ENCODE measurements around the gene APOD.

The APOD gene

GRCh38 chr3:195557322-195557721 lies 26.4 kb downstream of the APOD start:
- no peak overlapping the region for H3K27ac ChIP-seq
- no peaks in the 10 kb centered on the region for H3K4me1 ChIP-seq
- H3K4me3 ChIP-seq: no peak overlapping the region
- no peak for DNase-seq
- TF ChIP-seq CTCF (IDR thresholded peaks at IDR 0.05): no peak
- no peaks in the 10 kb centered on the region for H3K36me3 ChIP-seq
- H3K27me3 ChIP-seq: no peaks in the 10 kb centered on the region
- H3K9me3 ChIP-seq: no peaks in the 10 kb centered on the region
- intact Hi-C loops (cut with DNase I; ENCODE audit: low total_unique reads): loop anchor here (10.0 kb wide), 1 partner anchor 867 kb away; no protein-coding TSS in a partner anchor

GRCh38 chr3:195556390-195556789 lies 27.4 kb downstream of the APOD start:
- intact Hi-C loops (cut with DNase I; ENCODE audit: low total_unique reads): loop anchor here (10.0 kb wide), 1 partner anchor 868 kb away; no protein-coding TSS in a partner anchor
- no peaks in the 10 kb centered on the region for H3K9me3 ChIP-seq
- no peak for DNase-seq

GRCh38 chr3:195555110-195555509 lies 28.6 kb downstream of the APOD start:
- Histone ChIP-seq H3K27ac (no peak overlapping the region), H3K27me3 (no peaks in the 10 kb centered on the region), H3K36me3 (no peaks in the 10 kb centered on the region), H3K9me3 (no peaks in the 10 kb centered on the region), H3K4me3 (no peak overlapping the region), H3K4me1 (no peaks in the 10 kb centered on the region)
- intact Hi-C loops (cut with DNase I; ENCODE audit: low total_unique reads): loop anchor here (10.0 kb wide), 1 partner anchor 870 kb away; no protein-coding TSS in a partner anchor
- no peak for DNase-seq
- TF ChIP-seq CTCF (IDR thresholded peaks at IDR 0.05): no peak

More at GRCh38 chr3:195556390-195556789, 27.4 kb downstream of the APOD start:
- H3K36me3 ChIP-seq: no peaks in the 10 kb centered on the region
- H3K4me1 ChIP-seq: no peaks in the 10 kb centered on the region
- TF ChIP-seq CTCF (IDR thresholded peaks at IDR 0.05): no peak
- no peak overlapping the region for H3K4me3 ChIP-seq
- H3K27ac ChIP-seq: no peak overlapping the region
- H3K27me3 ChIP-seq: no peaks in the 10 kb centered on the region

GRCh38 chr3:195554458-195554857 lies 29.3 kb downstream of the APOD start:
- H3K4me1 ChIP-seq: no peaks in the 10 kb centered on the region
- no peak overlapping the region for H3K27ac ChIP-seq
- H3K36me3 ChIP-seq: no peaks in the 10 kb centered on the region
- no peak overlapping the region for H3K4me3 ChIP-seq
- H3K27me3 ChIP-seq: no peaks in the 10 kb centered on the region
- no peaks in the 10 kb centered on the region for H3K9me3 ChIP-seq
- no peak for DNase-seq
- TF ChIP-seq CTCF (IDR thresholded peaks at IDR 0.05): no peak
- intact Hi-C loops (cut with DNase I; ENCODE audit: low total_unique reads): loop anchor here (10.0 kb wide), 1 partner anchor 870 kb away; no protein-coding TSS in a partner anchor

GRCh38 chr3:195553268-195553667 lies 30.5 kb downstream of the APOD start:
- intact Hi-C loops (cut with DNase I; ENCODE audit: low total_unique reads): loop anchor here (10.0 kb wide), 1 partner anchor 872 kb away; no protein-coding TSS in a partner anchor
- H3K27ac ChIP-seq: no peak overlapping the region
- H3K9me3 ChIP-seq: no peaks in the 10 kb centered on the region
- no peak for TF ChIP-seq CTCF (IDR thresholded peaks at IDR 0.05)
- no peaks in the 10 kb centered on the region for H3K36me3 ChIP-seq
- no peak overlapping the region for H3K4me3 ChIP-seq
- no peak for DNase-seq
- H3K27me3 ChIP-seq: no peaks in the 10 kb centered on the region
- no peaks in the 10 kb centered on the region for H3K4me1 ChIP-seq
